Measurements from ENCODE around the gene DIDO1.

The DIDO1 gene
- 142 to 213 (median 148) reads per million in 3 donors for total RNA-seq

GRCh38 chr20:62926229-62927127 is at the start of gene DIDO1:
TSS of gene DIDO1 (minus strand) at chr20:62926505.
- no peaks in the 10 kb centered on the region for H3K36me3 ChIP-seq (ENCODE audit: control insufficient read depth, insufficient read depth, low read length)
- H3K27ac ChIP-seq (ENCODE audit: insufficient read depth, low read length, poor library complexity, severe bottlenecking) = peak within 1 kb of the TSS; percentile 93
- no peaks in the 10 kb centered on the region for H3K27me3 ChIP-seq (replicated peaks; ENCODE audit: control insufficient read depth, insufficient read depth, low read length, poor library complexity, severe bottlenecking)
- peak; percentile 76 to 84 (median 78) for DNase-seq
- H3K4me1 ChIP-seq (ENCODE audit: control insufficient read depth, insufficient read depth, low read length, poor library complexity, severe bottlenecking) = peaks cover 61% of the 10 kb centered on the region
- no peaks in the 10 kb centered on the region for H3K9me3 ChIP-seq (ENCODE audit: control insufficient read depth, low read length)
- peak within 1 kb of the TSS; percentile 92 for H3K4me3 ChIP-seq (ENCODE audit: insufficient read depth, low read depth, low read length, poor library complexity, severe bottlenecking)

DNA sequence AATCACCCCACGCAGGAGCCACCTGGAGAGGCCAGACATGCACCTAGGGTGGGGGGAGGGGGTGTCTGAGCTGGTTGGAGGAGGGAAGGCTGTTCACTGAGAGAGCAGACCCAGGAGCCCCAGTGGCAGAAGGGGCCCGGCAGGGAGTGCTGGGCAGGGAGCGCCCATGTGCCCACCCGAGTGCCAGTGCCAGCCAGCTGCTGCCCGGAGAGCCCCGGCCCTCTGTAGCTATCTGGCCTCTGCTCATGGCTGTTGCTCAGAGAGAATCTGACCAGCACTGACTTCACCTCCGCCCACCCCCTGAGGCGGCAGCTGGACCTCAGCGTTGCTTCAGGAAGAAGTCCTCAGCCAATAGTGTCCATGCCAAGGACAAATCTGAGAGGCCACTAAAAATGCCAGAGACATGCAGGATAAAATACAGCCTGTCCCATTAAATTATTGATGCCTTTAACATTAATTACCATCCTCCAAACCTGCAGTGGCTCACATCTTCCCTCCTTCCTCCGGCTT is 49.0 kb upstream of the DIDO1 start:
- no peaks in the 10 kb centered on the region for H3K9me3 ChIP-seq (ENCODE audit: control insufficient read depth, low read length)
- peaks cover 38% of the 10 kb centered on the region for H3K4me1 ChIP-seq (ENCODE audit: control insufficient read depth, insufficient read depth, low read length, poor library complexity, severe bottlenecking)
- no peak overlapping the region for H3K4me3 ChIP-seq (ENCODE audit: insufficient read depth, low read depth, low read length, poor library complexity, severe bottlenecking)
- peaks cover 48% of the 10 kb centered on the region for H3K27me3 ChIP-seq (replicated peaks; ENCODE audit: control insufficient read depth, insufficient read depth, low read length, poor library complexity, severe bottlenecking)
- no peak overlapping the region for H3K27ac ChIP-seq (ENCODE audit: insufficient read depth, low read length, poor library complexity, severe bottlenecking)
- DNase-seq = no peak
- H3K36me3 ChIP-seq (ENCODE audit: control insufficient read depth, insufficient read depth, low read length) = no peaks in the 10 kb centered on the region

- Histone ChIP-seq H3K27ac (ENCODE audit: insufficient read depth, low read length, poor library complexity, severe bottlenecking) (no peak overlapping the region), H3K4me1 (ENCODE audit: control insufficient read depth, insufficient read depth, low read length, poor library complexity, severe bottlenecking) (peaks cover 21% of the 10 kb centered on the region), H3K4me3 (ENCODE audit: insufficient read depth, low read depth, low read length, poor library complexity, severe bottlenecking) (peak overlapping the region; percentile 21), H3K36me3 (ENCODE audit: control insufficient read depth, insufficient read depth, low read length) (no peaks in the 10 kb centered on the region), H3K27me3 (replicated peaks; ENCODE audit: control insufficient read depth, insufficient read depth, low read length, poor library complexity, severe bottlenecking) (peaks cover 26% of the 10 kb centered on the region), H3K9me3 (ENCODE audit: control insufficient read depth, low read length) (no peaks in the 10 kb centered on the region)
- DNase-seq = no peak
Observed at GRCh38 chr20:62972845-62973745, 46.8 kb upstream of the DIDO1 start.

DNA sequence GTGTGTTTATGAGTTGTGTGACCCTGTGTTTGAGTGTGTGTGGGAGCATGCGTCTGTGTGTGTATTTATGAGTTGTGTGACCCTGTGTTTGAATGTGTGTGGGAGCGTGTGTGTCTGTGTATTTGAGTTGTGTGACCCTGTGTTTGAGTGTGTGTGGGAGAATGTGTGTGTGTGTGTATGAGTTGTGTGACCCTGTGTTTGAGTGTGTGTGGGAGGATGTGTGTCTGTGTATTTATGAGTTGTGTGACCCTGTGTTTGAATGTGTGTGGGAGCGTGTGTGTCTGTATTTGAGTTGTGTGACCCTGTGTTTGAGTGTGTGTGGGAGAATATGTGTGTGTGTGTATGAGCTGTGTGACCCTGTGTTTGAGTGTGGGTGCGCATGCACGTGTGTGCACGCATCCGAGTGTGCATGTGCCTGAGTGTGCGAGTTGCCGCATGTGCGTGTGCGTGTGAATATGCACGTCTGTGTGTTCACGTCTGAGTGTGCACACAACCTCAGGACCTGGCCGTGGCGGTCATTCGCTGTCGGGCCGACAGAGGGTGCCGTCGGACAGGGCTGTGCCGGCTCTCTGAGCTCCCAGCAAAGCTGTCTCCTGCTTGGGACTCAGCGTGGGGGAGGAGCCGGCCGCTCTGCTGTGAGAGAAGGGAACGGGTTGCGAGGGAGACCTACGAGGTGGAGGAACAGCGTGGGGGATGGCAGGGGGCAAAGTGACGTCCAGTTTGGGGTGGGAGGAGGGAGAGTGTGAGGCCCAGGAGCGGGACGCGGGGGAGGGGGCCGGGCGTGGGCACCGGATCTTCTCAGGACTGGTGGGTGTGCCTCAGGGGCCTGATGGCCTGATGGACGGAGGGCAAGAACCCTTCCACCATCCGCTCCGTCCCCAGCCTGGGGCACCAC is 45.9 kb upstream of the DIDO1 start:
- peaks cover 13% of the 10 kb centered on the region for H3K4me1 ChIP-seq (ENCODE audit: control insufficient read depth, insufficient read depth, low read length, poor library complexity, severe bottlenecking)
- DNase-seq = peak; percentile 67 to 72 (median 69)
- H3K9me3 ChIP-seq (ENCODE audit: control insufficient read depth, low read length) = no peaks in the 10 kb centered on the region
- no peaks in the 10 kb centered on the region for H3K36me3 ChIP-seq (ENCODE audit: control insufficient read depth, insufficient read depth, low read length)
- H3K4me3 ChIP-seq (ENCODE audit: insufficient read depth, low read depth, low read length, poor library complexity, severe bottlenecking) = peak overlapping the region; percentile 21
- H3K27ac ChIP-seq (ENCODE audit: insufficient read depth, low read length, poor library complexity, severe bottlenecking) = no peak overlapping the region
- peaks cover 23% of the 10 kb centered on the region for H3K27me3 ChIP-seq (replicated peaks; ENCODE audit: control insufficient read depth, insufficient read depth, low read length, poor library complexity, severe bottlenecking)

- no peak overlapping the region for H3K27ac ChIP-seq (ENCODE audit: insufficient read depth, low read length, poor library complexity, severe bottlenecking)
- peaks cover 12% of the 10 kb centered on the region for H3K4me1 ChIP-seq (ENCODE audit: control insufficient read depth, insufficient read depth, low read length, poor library complexity, severe bottlenecking)
- H3K9me3 ChIP-seq (ENCODE audit: control insufficient read depth, low read length) = no peaks in the 10 kb centered on the region
- no peak for DNase-seq
- H3K36me3 ChIP-seq (ENCODE audit: control insufficient read depth, insufficient read depth, low read length) = no peaks in the 10 kb centered on the region
- H3K27me3 ChIP-seq (replicated peaks; ENCODE audit: control insufficient read depth, insufficient read depth, low read length, poor library complexity, severe bottlenecking) = peaks cover 23% of the 10 kb centered on the region
- no peak overlapping the region for H3K4me3 ChIP-seq (ENCODE audit: insufficient read depth, low read depth, low read length, poor library complexity, severe bottlenecking)
Observed at GRCh38 chr20:62971211-62971949, 45.1 kb upstream of the DIDO1 start.

- Histone ChIP-seq H3K9me3 (ENCODE audit: control insufficient read depth, low read length) (no peaks in the 10 kb centered on the region), H3K27ac (ENCODE audit: insufficient read depth, low read length, poor library complexity, severe bottlenecking) (no peak overlapping the region), H3K36me3 (ENCODE audit: control insufficient read depth, insufficient read depth, low read length) (no peaks in the 10 kb centered on the region), H3K4me1 (ENCODE audit: control insufficient read depth, insufficient read depth, low read length, poor library complexity, severe bottlenecking) (peaks cover 12% of the 10 kb centered on the region), H3K27me3 (replicated peaks; ENCODE audit: control insufficient read depth, insufficient read depth, low read length, poor library complexity, severe bottlenecking) (peaks cover 23% of the 10 kb centered on the region), H3K4me3 (ENCODE audit: insufficient read depth, low read depth, low read length, poor library complexity, severe bottlenecking) (no peak overlapping the region)
- no peak for DNase-seq
Observed at GRCh38 chr20:62970307-62971210, 44.3 kb upstream of the DIDO1 start.

- Histone ChIP-seq H3K9me3 (ENCODE audit: control insufficient read depth, low read length) (no peaks in the 10 kb centered on the region), H3K4me3 (ENCODE audit: insufficient read depth, low read depth, low read length, poor library complexity, severe bottlenecking) (no peak overlapping the region), H3K27me3 (replicated peaks; ENCODE audit: control insufficient read depth, insufficient read depth, low read length, poor library complexity, severe bottlenecking) (peaks cover 19% of the 10 kb centered on the region), H3K27ac (ENCODE audit: insufficient read depth, low read length, poor library complexity, severe bottlenecking) (no peak overlapping the region), H3K4me1 (ENCODE audit: control insufficient read depth, insufficient read depth, low read length, poor library complexity, severe bottlenecking) (peaks cover 12% of the 10 kb centered on the region), H3K36me3 (ENCODE audit: control insufficient read depth, insufficient read depth, low read length) (no peaks in the 10 kb centered on the region)
- no peak for DNase-seq
Observed at GRCh38 chr20:62969939-62970306, 43.6 kb upstream of the DIDO1 start.

DNA sequence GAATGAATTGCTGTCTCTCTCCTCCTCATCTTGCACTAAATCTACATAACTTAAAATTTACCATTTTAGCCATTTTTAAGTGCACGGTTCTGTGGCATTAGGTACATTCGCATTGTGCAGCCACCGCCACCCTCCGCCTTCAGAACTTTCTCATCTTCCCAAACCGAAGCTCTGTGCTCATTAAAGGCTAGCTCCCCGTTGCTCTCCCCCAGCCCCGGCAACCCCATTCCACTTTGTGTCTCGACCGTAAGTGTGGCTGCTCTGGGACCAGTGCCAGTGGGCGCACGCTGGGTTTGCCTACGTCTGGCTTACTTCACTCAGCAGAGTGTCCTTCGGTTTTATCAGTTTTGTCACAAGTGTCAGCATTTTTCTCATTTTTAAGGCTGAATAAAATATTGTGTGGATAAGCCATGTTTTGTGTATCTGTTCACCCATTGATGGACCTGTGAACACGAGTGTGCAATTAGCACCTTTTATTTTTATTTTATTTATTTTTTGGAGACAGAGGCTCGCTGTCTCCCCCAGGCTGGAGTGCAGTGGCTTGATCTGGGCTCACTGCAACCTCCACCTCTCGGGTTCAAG is 43.0 kb upstream of the DIDO1 start:
- Histone ChIP-seq H3K4me3 (ENCODE audit: insufficient read depth, low read depth, low read length, poor library complexity, severe bottlenecking) (no peak overlapping the region), H3K4me1 (ENCODE audit: control insufficient read depth, insufficient read depth, low read length, poor library complexity, severe bottlenecking) (peaks cover 12% of the 10 kb centered on the region)
- no peak for DNase-seq

More for the DNA sequence above, 43.0 kb upstream of the DIDO1 start:
- no peaks in the 10 kb centered on the region for H3K36me3 ChIP-seq (ENCODE audit: control insufficient read depth, insufficient read depth, low read length)
- no peaks in the 10 kb centered on the region for H3K9me3 ChIP-seq (ENCODE audit: control insufficient read depth, low read length)
- peaks cover 15% of the 10 kb centered on the region for H3K27me3 ChIP-seq (replicated peaks; ENCODE audit: control insufficient read depth, insufficient read depth, low read length, poor library complexity, severe bottlenecking)
- H3K27ac ChIP-seq (ENCODE audit: insufficient read depth, low read length, poor library complexity, severe bottlenecking) = no peak overlapping the region

Data from effector memory CD4-positive, alpha-beta T cell (primary cell).